Measurements from ENCODE around the gene SNAP47. TPM values are rescaled to one million over a fixed set of nuclear protein-coding genes. Genes with fewer than 3 reads are reported as not detected.

SNAP47 gene
- polyA plus RNA-seq, 1 donor (not counting 4 experiments of a cell fraction or from before 2014, with no cell fraction given) = 24.8 TPM

- FAIRE-seq = peak; percentile 78
- peaks cover 12% of the 10 kb centered on the region for H4K20me1 ChIP-seq (ENCODE audit: control insufficient read depth, extremely low read depth, insufficient read depth, low read length)
Measured at GRCh38 chr1:227762231-227762911, 27.1 kb downstream of the SNAP47 start.

GRCh38 chr1:227763246-227764018 is 28.2 kb downstream of the SNAP47 start:
- FAIRE-seq = no peak

More at GRCh38 chr1:227762231-227762911, 27.1 kb downstream of the SNAP47 start:
- dilution Hi-C loops (cut with MboI; ENCODE audit: extremely low pct_ligation_motif_present, low sequenced_read_pairs) = no loop called here
- Histone ChIP-seq H3K79me2 (ENCODE audit: control insufficient read depth, insufficient read depth, low read length) (peaks cover 11% of the 10 kb centered on the region), H3K4me1 (ENCODE audit: control insufficient read depth, extremely low read depth, insufficient read depth, low read length) (peaks cover 34% of the 10 kb centered on the region), H3K9me1 (ENCODE audit: control insufficient read depth, extremely low read depth, insufficient read depth, low read length) (no peaks in the 10 kb centered on the region), H2AFZ (ENCODE audit: control insufficient read depth, low read length) (no peak overlapping the region), H3K4me2 (ENCODE audit: control insufficient read depth, extremely low read depth, insufficient read depth, low read depth, low read length) (peak overlapping the region; percentile 25), H3K27me3 (ENCODE audit: control insufficient read depth, extremely low read depth, insufficient read depth, low read length) (no peaks in the 10 kb centered on the region), H3K9ac (ENCODE audit: control insufficient read depth, extremely low read depth, insufficient read depth, low read length) (no peak overlapping the region), H3K9me3 (ENCODE audit: control insufficient read depth, low read depth, low read length) (no peaks in the 10 kb centered on the region), H3K4me3 (ENCODE audit: control insufficient read depth in 2 of 3, extremely low read depth in 1 of 3, insufficient read depth in 2 of 3, low read depth in 1 of 3, low read length in 3 of 3) (no peak overlapping the region), H3K27ac (ENCODE audit: control insufficient read depth, insufficient read depth, low read length) (no peak overlapping the region), H3K36me3 (ENCODE audit: control insufficient read depth in 2 of 2, extremely low read depth in 1 of 2, insufficient read depth in 2 of 2, low read length in 2 of 2) (peaks cover 18 to 20% of the 10 kb centered on the region in 2 experiments)
- DNase-seq (ENCODE audit: low read depth, low spot score) = no peak
- TF ChIP-seq EZH2 (IDR thresholded peaks at IDR 0.05; ENCODE audit: low read length) = no peak
- peak; percentile 78 to 94 (median 87) for TF ChIP-seq CTCF (optimal IDR thresholded peaks at IDR 0.05 in 1 of 3, IDR thresholded peaks at IDR 0.05 in 1 of 3, conservative IDR thresholded peaks at IDR 0.05 in 1 of 3; ENCODE audit: extremely low read depth in 1 of 3, insufficient read depth in 2 of 3, low read length in 3 of 3)

More at GRCh38 chr1:227763246-227764018, 28.2 kb downstream of the SNAP47 start:
- Histone ChIP-seq H3K4me3 (ENCODE audit: control insufficient read depth in 2 of 3, extremely low read depth in 1 of 3, insufficient read depth in 2 of 3, low read depth in 1 of 3, low read length in 3 of 3) (no peak overlapping the region), H3K4me2 (ENCODE audit: control insufficient read depth, extremely low read depth, insufficient read depth, low read depth, low read length) (peak overlapping the region; percentile 39), H3K9me1 (ENCODE audit: control insufficient read depth, extremely low read depth, insufficient read depth, low read length) (no peaks in the 10 kb centered on the region), H3K27me3 (ENCODE audit: control insufficient read depth, extremely low read depth, insufficient read depth, low read length) (no peaks in the 10 kb centered on the region), H3K9me3 (ENCODE audit: control insufficient read depth, low read depth, low read length) (no peaks in the 10 kb centered on the region), H4K20me1 (ENCODE audit: control insufficient read depth, extremely low read depth, insufficient read depth, low read length) (peaks cover 12% of the 10 kb centered on the region), H2AFZ (ENCODE audit: control insufficient read depth, low read length) (no peak overlapping the region), H3K4me1 (ENCODE audit: control insufficient read depth, extremely low read depth, insufficient read depth, low read length) (peaks cover 34% of the 10 kb centered on the region), H3K27ac (ENCODE audit: control insufficient read depth, insufficient read depth, low read length) (no peak overlapping the region), H3K9ac (ENCODE audit: control insufficient read depth, extremely low read depth, insufficient read depth, low read length) (no peak overlapping the region), H3K79me2 (ENCODE audit: control insufficient read depth, insufficient read depth, low read length) (peaks cover 11% of the 10 kb centered on the region), H3K36me3 (ENCODE audit: control insufficient read depth in 2 of 2, extremely low read depth in 1 of 2, insufficient read depth in 2 of 2, low read length in 2 of 2) (peaks cover 22 to 23% of the 10 kb centered on the region in 2 experiments)
- dilution Hi-C loops (cut with MboI; ENCODE audit: extremely low pct_ligation_motif_present, low sequenced_read_pairs) = no loop called here
- TF ChIP-seq EZH2 (IDR thresholded peaks at IDR 0.05; ENCODE audit: low read length) = no peak
- no peak for TF ChIP-seq CTCF (optimal IDR thresholded peaks at IDR 0.05 in 1 of 3, IDR thresholded peaks at IDR 0.05 in 1 of 3, conservative IDR thresholded peaks at IDR 0.05 in 1 of 3; ENCODE audit: extremely low read depth in 1 of 3, insufficient read depth in 2 of 3, low read length in 3 of 3)
- DNase-seq (ENCODE audit: low read depth, low spot score) = no peak
